Spleen (tissue), 11 donors: ENCODE results near the gene PROSER3. TPM values are rescaled to one million over a fixed set of nuclear protein-coding genes. Genes with fewer than 3 reads are reported as not detected.
"Not testable (repeated sequence)": the region's sequence is repeated elsewhere in the genome, so short reads cannot be mapped to it uniquely, and the experiment has no call there.

Source experiments
- DNase-seq: peaks from one replicate; pipeline ENCODE4 v3.0.0-alpha.2; 2020
- H3K27ac ChIP-seq, 8 donors: fragments of 200-600 bp; sonication (generic) in 7 of 8; 1 replicate in 4 of 8; 2 replicates in 4 of 8; pipeline versions ENCODE4 v1.5.0 to v1.8.0; 2016 to 2021; ENCODE audit warnings: inconsistent platforms in 4 of 8, mild to moderate bottlenecking in 4 of 8, moderate library complexity in 1 of 8
- H3K27me3 ChIP-seq, 7 donors: fragments of 200-600 bp; sonication (generic) in 6 of 7; replicated peaks in 1 of 7; 1 replicate in 4 of 7; 2 replicates in 3 of 7; pipeline versions ENCODE4 v1.5.0 to v1.8.0; 2016 to 2021; ENCODE audit warnings: inconsistent platforms in 3 of 7, mild to moderate bottlenecking in 1 of 7
- H3K36me3 ChIP-seq, 6 donors: fragments of 200-600 bp; sonication (generic) in 5 of 6; 1 replicate in 4 of 6; 2 replicates in 2 of 6; pipeline versions ENCODE4 v1.5.0 to v1.8.0; 2016 to 2021; ENCODE audit warnings: inconsistent platforms in 2 of 6
- H3K4me1 ChIP-seq, 6 donors: fragments of 200-600 bp; sonication (generic) in 5 of 6; 1 replicate in 3 of 6; 2 replicates in 3 of 6; pipeline versions ENCODE4 v1.5.0 to v1.8.0; 2016 to 2021; ENCODE audit warnings: inconsistent platforms in 3 of 6
- H3K4me3 ChIP-seq, 8 donors: fragments of 200-600 bp; sonication (generic) in 7 of 8; 1 replicate in 4 of 8; 2 replicates in 4 of 8; pipeline versions ENCODE4 v1.5.0 to v1.8.0; 2016 to 2021; ENCODE audit warnings: inconsistent platforms in 4 of 8, mild to moderate bottlenecking in 4 of 8, moderate library complexity in 2 of 8
- H3K9me3 ChIP-seq, 8 donors: fragments of 200-600 bp; sonication (generic) in 7 of 8; 1 replicate in 4 of 8; 2 replicates in 4 of 8; pipeline versions ENCODE4 v1.5.0 to v1.8.0; 2016 to 2021; ENCODE audit warnings: inconsistent platforms in 4 of 8
- POLR2A ChIP-seq, 3 donors: fragments of 450-650 bp; IDR thresholded peaks; one replicate each; pipeline ENCODE4 v1.5.1; 2017; ENCODE audit warnings: antibody characterized with exemption in 3 of 3, mild to moderate bottlenecking in 1 of 3
- POLR2AphosphoS5 ChIP-seq, 3 donors: sonication (generic); formaldehyde crosslinking; IDR thresholded peaks; one replicate each; pipeline ENCODE4 v1.5.1; 2017; ENCODE audit warnings: antibody characterized with exemption in 3 of 3
- WGBS, 5 donors: extraction: QIAGEN DNeasy Blood & Tissue Kit in 3 of 5; methylation state at CpG; one replicate each; pipeline versions ENCODE4 v1.1.5 to v1.1.7; 2013 to 2018; 5-methylcytosine and 5-hydroxymethylcytosine counted together
- intact Hi-C: fragments of 100-400 bp; cut with DNase I; formaldehyde crosslinking; loops from one replicate; pipeline ENCODE4 v1.15.0; 2023; ENCODE audit warnings: low total_unique reads
- polyA plus RNA-seq, 3 donors: library from polyadenylated mRNA; stranded (reverse); fragments of 200-250 nt; gene quantifications; one replicate each; pipeline ENCODE4 v1.2.1, GENCODE V29; 2013
- total RNA-seq, 7 donors: library from RNA; depleted of rRNA in 3 of 7; stranded (reverse); fragments of >200 nt in 3 of 7; fragmentation: NEBNext Ultra II Directional in 4 of 7; extraction: Animal tissue kit (Norgen Biotek cat#: 25700) in 4 of 7; gene quantifications; one replicate each; pipeline versions ENCODE4 v1.1.0 to v1.2.1, GENCODE V29; 2016 to 2021
- TF ChIP-seq, protein P1 (sequence below), 11 experiments: fragments of 200-600 bp in 7 of 11; fragments of 450-650 bp in 4 of 11; sonication (generic) in 4 of 11; IDR thresholded peaks in 8 of 11; conservative IDR thresholded peaks in 3 of 11; 1 replicate in 7 of 11; 2 replicates in 4 of 11; pipeline versions ENCODE4 v1.4.0 to v1.8.0; 2016 to 2021; ENCODE audit warnings: antibody characterized with exemption in 11 of 11, inconsistent platforms in 4 of 11, mild to moderate bottlenecking in 1 of 11
- donor health status: healthy with polysubstance abuse.
- donor health status: DM: no; HTN: no; CAD: no; lungs with moderate emphysema.
- donor health status: DM: no; HTN: no; CAD: no.
- donor health status: Bipolar disorder and iron deficiency.
- donor health status: healthy.
- donor health status: DM: no; HTN: no; CAD: no.
- donor health status: DM: yes; HTN: yes; CAD: no.

Gene PROSER3
- total and polyA plus RNA-seq, 10 donors, result 2.0 to 25.2 (median 14.8) TPM

DNA sequence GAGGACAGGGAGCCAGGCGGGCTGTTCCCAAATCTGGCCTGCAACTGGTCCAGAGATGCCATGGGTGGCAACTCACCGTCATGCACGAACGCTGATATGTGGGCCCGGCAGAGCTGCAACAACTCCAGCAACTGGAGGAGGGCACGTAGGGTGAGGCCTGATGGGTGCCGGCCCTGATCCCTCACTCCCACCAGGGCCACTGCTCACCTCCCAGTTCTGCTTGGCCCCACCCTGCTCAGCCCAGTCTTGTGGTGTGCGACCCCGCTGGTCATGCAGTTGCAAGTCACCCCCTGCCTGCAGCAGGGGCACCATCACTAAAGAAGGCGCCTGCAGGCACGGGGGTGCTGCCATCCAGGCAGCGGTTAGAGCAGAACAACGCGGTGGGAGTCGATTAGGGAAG is 34.3 kb downstream of the PROSER3 start:
- 84 to 92% (median 86%) methylated on average over 12 to 15 of the region's 15 CpGs for WGBS, 5 donors
- H3K9me3 ChIP-seq, result no peaks in the 10 kb centered on the region

DNA sequence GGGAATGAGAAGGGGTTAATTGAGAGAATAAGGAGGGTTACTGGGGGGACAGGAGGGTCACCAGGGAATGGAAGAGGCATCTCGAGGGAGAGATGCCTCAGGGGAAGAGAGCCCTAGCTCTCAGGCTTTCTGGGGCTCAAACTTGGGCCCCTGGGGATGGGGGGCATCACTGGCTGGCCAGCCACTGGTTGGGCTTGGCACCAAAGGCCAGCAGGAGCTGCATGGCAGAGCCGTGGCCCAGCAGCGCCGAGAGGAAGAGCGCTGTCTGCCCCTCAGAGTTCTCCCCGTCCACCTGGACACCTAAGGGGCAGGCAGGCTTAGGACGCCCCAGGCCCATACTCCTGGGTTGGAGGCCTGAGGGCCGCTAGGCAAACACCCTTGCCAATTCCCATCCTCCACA is 34.9 kb downstream of the PROSER3 start:
- H3K36me3 ChIP-seq, result no peaks in the 10 kb centered on the region
- H3K4me3 ChIP-seq, result no peak overlapping the region
- no peak for DNase-seq
- peaks cover 0 to 10% (median 0%) of the 10 kb centered on the region in 6 donors for H3K4me1 ChIP-seq
- TF ChIP-seq POLR2A (IDR thresholded peaks at IDR 0.05) (no peak), POLR2AphosphoS5 (IDR thresholded peaks at IDR 0.05) (no peak)
- TF ChIP-seq, protein P1, sequence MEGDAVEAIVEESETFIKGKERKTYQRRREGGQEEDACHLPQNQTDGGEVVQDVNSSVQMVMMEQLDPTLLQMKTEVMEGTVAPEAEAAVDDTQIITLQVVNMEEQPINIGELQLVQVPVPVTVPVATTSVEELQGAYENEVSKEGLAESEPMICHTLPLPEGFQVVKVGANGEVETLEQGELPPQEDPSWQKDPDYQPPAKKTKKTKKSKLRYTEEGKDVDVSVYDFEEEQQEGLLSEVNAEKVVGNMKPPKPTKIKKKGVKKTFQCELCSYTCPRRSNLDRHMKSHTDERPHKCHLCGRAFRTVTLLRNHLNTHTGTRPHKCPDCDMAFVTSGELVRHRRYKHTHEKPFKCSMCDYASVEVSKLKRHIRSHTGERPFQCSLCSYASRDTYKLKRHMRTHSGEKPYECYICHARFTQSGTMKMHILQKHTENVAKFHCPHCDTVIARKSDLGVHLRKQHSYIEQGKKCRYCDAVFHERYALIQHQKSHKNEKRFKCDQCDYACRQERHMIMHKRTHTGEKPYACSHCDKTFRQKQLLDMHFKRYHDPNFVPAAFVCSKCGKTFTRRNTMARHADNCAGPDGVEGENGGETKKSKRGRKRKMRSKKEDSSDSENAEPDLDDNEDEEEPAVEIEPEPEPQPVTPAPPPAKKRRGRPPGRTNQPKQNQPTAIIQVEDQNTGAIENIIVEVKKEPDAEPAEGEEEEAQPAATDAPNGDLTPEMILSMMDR (IDR thresholded peaks at IDR 0.05 in 8 of 11, conservative IDR thresholded peaks at IDR 0.05 in 3 of 11), result no peak
- intact Hi-C loops, result no loop called here
- H3K27me3 ChIP-seq, result peaks cover 0 to 55% (median 8%) of the 10 kb centered on the region in 7 donors
- 58 to 86% (median 79%) methylated on average over 2 to 8 of the region's 8 CpGs for WGBS, 5 donors
- H3K27ac ChIP-seq, result no peak overlapping the region
- H3K9me3 ChIP-seq, result no peaks in the 10 kb centered on the region

More for the DNA sequence above, 34.3 kb downstream of the PROSER3 start:
- Histone ChIP-seq H3K36me3 (peaks cover 0 to 5% (median 0%) of the 10 kb centered on the region in 6 donors), H3K27ac (no peak overlapping the region), H3K27me3 (peaks cover 0 to 49% (median 4%) of the 10 kb centered on the region in 7 donors), H3K4me3 (no peak overlapping the region), H3K4me1 (peaks cover 0 to 4% (median 0%) of the 10 kb centered on the region in 6 donors)
- no peak for DNase-seq
- intact Hi-C loops, result no loop called here
- TF ChIP-seq, protein P1 (IDR thresholded peaks at IDR 0.05 in 8 of 11, conservative IDR thresholded peaks at IDR 0.05 in 3 of 11), result no peak
- no peak for TF ChIP-seq POLR2AphosphoS5 (IDR thresholded peaks at IDR 0.05)
- TF ChIP-seq POLR2A (IDR thresholded peaks at IDR 0.05), result no peak

DNA sequence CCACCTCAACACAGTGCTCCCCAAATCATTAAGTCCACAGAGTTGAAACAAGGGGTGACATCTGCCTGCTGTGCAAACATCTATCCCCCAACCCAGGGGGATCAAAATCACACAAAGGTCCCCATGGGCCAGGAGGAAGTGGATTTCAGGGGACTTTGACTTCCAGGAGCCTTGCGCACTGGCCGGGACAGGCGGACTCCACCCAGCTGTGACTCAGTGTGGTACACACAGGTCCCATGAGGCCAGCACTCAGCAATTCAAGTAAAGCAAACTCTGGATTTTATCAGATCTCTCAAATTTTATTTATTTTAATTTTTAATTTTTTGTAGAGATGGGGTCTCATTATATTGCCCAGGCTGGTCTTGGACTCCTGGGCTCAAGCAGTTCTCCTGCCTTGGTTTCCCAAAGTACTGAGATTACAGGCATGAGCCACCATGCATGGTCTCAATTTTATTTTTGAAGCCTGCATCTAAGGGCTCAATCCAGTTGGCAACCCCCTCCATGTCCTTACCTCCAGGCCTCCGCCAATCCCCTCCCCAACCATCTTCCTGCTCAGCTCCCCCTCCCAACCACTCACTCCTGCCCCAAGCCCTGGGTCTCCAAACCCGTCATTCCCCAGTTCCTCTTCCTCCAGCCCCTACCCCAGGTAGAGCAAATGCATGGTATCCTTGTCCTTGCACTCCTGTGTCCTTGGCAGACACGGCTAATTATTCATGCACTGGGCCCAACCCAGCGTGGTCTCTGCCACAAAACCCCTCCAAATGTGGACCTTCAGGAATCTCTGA is 35.6 kb downstream of the PROSER3 start:
- Histone ChIP-seq H3K4me3 (no peak overlapping the region), H3K4me1 (peaks cover 0 to 10% (median 0%) of the 10 kb centered on the region in 6 donors), H3K27me3 (peaks cover 0 to 61% (median 10%) of the 10 kb centered on the region in 7 donors), H3K9me3 (no peaks in the 10 kb centered on the region), H3K36me3 (no peaks in the 10 kb centered on the region), H3K27ac (no peak overlapping the region)
- DNase-seq, result no peak
- intact Hi-C loops, result no loop called here
- no peak for TF ChIP-seq POLR2AphosphoS5 (IDR thresholded peaks at IDR 0.05)
- TF ChIP-seq, protein P1 (IDR thresholded peaks at IDR 0.05 in 8 of 11, conservative IDR thresholded peaks at IDR 0.05 in 3 of 11), result no peak
- no peak for TF ChIP-seq POLR2A (IDR thresholded peaks at IDR 0.05)
- WGBS, 5 donors, result 62 to 73% (median 71%) methylated on average over 7 of the region's 7 CpGs

DNA sequence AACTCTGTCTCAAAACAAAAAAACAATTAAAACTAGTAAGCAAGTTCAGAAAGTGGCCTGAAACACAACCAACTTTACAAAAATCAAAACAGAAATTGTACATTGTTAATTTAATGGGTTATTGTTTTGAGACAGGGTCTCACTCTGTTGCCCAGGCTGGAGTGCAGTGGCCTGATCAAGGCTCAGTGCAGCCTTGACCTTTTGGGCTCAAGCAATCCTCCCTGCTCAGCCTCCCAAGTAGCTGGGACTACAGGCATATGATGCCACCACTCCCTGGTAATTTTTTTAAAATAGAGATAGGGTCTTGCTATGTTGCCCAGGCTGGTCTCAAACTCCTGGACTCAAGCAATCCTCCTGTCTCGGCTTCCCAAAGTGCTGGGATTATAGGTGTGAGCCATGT is 37.6 kb downstream of the PROSER3 start:
- DNase-seq, H3K9me3 ChIP-seq, intact Hi-C loops, H3K27ac ChIP-seq, H3K36me3 ChIP-seq, H3K4me3 ChIP-seq: not testable (repeated sequence)
- Histone ChIP-seq H3K4me1 (peaks cover 0 to 10% (median 0%) of the 10 kb centered on the region in 6 donors), H3K27me3 (peaks cover 0 to 74% (median 10%) of the 10 kb centered on the region in 7 donors)
- WGBS, 5 donors, result 84 to 100% (median 89%) methylated on average over 1 of the region's 1 CpG
